Hepatocyte (in vitro differentiated cells): ENCODE measurements around the gene STK39.

Experiments
- EZH2 ChIP-seq: fragments of 200-600 bp; sonication (generic); IDR thresholded peaks from 2 replicates; pipeline ENCODE4 v1.6.1; 2016; ENCODE audit warnings: antibody characterized with exemption, mild to moderate bottlenecking, borderline replicate concordance
- TF ChIP-seq, protein P1 (sequence below): fragments of 200-600 bp; sonication (generic); IDR thresholded peaks from 2 replicates; pipeline ENCODE4 v1.5.1; 2016; ENCODE audit warnings: antibody characterized with exemption, mild to moderate bottlenecking; ENCODE audit not compliant: poor library complexity

DNA sequence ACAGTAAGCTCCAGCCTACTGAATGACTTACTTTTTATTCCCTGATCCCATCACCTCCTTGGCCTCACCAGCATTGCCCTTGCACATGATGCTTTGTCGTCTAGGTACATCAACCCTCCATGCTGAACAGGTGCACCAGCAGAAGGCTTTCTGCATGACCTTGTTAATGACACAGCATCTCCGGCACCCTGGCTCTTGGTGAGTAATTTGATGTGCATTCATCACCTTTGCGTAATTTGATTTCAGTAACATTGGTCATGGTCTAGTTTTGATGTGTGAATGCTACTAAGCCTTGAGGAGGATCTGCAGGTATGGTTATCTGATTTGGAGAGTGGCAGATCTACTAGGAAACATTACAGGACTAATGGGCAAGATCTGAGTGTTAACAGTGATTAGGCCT lies 103.6 kb downstream of the STK39 start:
- no peak for TF ChIP-seq EZH2
- TF ChIP-seq, protein P1, sequence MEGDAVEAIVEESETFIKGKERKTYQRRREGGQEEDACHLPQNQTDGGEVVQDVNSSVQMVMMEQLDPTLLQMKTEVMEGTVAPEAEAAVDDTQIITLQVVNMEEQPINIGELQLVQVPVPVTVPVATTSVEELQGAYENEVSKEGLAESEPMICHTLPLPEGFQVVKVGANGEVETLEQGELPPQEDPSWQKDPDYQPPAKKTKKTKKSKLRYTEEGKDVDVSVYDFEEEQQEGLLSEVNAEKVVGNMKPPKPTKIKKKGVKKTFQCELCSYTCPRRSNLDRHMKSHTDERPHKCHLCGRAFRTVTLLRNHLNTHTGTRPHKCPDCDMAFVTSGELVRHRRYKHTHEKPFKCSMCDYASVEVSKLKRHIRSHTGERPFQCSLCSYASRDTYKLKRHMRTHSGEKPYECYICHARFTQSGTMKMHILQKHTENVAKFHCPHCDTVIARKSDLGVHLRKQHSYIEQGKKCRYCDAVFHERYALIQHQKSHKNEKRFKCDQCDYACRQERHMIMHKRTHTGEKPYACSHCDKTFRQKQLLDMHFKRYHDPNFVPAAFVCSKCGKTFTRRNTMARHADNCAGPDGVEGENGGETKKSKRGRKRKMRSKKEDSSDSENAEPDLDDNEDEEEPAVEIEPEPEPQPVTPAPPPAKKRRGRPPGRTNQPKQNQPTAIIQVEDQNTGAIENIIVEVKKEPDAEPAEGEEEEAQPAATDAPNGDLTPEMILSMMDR, result no peak
